ENCODE data around the gene ELOVL6.
"Not testable (repeated sequence)": the region's sequence is repeated elsewhere in the genome, so short reads cannot be mapped to it uniquely, and the experiment has no call there.

ELOVL6 gene

DNA sequence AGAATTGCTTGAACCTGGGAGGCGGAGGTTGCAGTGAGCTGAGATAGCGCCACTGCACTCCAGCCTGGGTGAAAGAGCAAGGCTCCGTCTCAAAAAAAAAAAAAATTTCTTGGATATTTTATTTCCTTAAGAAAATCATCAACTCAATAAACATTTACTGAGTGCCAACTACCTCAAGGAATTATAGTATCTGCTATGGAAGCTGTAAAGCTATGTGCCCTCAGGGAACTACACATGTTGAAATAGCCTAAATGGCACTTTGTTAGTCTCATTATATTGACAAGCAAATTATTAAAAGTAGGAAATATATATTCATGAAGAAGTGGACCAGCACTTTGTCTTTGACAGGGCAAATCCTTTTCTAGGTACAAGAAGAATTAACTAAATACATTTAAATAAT is 40.8 kb downstream of the ELOVL6 start:
- DNase-seq: no peak

DNA sequence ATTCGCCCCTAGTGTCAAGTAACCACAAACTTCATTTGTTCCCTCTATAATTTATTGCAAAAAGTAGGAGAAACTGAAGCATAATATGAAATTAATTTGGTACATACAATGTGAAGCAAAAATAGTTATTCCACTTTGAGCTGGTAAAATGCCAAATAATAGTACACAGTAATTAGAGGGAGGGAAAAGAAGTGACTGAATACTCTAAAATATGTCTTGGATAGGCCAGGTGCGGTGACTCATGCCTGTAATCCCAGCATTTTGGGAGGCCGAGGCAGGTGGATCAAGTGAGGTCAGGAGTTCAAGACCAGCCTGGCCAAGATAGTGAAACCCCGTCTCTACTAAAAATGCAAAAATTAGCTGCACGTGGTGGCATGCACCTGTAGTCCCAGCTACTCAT is 41.2 kb downstream of the ELOVL6 start:
- DNase-seq: not testable (repeated sequence)

DNA sequence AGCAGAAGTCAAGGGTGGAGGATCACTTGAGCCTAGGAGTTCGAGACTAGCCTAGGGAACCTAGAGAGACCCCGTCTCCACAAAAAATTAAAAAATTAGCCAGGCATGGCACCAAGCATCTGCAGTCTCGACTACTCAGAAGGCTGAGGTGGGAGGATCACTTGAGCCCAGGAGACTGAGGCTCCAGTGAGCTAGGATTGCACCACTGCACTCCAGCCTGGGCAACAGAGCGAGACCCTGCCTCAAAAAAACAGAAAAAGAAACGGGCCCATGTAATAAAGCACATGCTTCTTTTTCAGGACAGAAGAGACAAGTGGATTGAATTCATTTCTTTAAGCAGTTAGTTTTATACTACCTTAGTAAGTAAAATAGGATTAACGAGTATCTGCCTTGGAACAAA is 42.0 kb downstream of the ELOVL6 start:
- no peak for DNase-seq

DNA sequence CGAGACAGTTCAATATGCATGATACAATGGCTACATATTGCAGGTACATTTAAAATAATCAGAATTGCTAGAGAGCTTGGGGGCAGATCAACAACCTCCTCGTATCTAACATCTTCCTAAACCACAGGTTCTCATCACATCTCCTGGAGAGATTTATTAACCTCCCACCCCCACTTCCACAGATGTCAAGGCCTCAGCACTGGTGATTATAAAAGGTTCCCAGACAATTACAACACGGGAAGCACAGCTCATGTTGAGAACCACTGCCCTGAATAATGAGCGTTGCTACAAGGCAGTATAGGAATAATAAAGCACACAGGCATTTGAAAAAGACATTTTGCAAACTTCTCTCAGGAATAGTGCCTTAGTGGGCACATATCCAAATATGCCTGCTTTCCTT is 42.8 kb downstream of the ELOVL6 start:
- no peak for DNase-seq

DNA sequence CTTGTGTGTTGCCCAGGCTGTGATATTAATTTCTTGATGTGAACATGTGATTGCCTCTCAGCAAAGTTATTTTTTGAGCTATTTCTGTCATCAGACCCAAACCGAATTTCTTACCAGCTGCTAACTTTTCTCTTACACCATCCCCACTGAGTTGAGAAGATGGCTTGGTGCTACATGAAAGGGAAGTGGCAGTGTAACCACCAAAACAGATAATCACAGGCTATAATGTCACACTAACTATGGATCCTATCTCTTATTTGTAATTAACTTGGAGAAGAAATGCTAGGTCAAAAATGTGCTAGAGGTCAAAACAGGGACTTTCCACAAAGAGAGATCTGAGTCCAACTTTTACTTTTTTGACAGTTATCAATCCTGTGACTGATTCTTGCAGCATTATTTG is 43.8 kb downstream of the ELOVL6 start:
- DNase-seq: no peak

DNA sequence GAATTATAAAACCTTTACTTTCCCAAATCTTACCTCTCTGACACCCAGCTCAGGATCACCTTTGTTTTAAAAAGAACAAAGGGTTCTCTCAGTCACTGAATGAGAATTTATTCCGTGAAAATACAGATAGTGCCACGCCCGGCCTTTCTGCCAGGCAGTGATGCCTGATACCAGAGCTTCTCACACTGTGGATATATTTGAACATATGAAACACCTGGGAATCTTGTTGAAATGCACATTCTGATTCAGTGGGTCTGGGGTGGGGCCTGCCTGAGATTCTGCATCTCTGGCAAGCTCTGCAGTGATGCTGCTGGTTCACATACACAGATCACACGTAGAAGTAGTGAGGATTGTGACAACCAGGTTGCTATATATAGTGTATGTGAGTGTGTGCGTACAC is 46.0 kb downstream of the ELOVL6 start:
- no peak for DNase-seq

DNA sequence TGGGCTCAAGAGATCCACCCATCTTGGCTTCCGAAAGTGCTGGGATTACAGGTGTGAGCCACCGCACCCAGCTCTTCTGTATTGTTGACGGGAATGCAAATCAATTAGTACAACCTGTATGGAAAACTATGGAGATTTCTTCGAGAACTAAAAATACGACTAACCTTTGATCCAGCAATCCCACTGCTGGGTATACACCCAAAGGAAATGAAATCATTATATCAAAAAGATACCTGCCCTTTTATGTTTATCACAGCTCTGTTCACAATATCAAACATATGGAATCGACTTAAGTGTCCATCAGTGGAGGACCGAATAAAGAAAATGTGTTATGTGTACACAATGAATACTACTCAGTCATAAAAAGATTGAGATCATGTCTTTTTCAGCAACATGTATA is 49.3 kb downstream of the ELOVL6 start:
- no peak for DNase-seq

DNA sequence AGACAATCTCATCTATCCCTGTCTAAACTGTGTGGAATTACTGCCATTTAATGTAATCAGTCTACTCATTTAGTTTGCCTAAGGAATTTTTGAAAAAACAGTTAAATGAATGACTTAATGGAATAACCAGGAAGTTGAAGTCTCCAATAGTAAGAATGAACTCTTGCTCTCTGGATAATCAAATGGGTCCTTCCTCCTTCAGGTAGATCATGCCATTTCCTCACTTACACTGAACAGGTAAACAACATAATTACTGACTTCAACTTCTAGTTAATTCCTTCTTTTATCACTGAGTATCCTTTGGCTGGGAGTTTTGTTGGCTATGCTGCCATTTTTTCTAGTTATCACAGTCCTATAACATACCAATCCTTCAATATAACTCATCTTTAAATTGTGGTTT is 56.0 kb downstream of the ELOVL6 start:
- no peak for DNase-seq

DNA sequence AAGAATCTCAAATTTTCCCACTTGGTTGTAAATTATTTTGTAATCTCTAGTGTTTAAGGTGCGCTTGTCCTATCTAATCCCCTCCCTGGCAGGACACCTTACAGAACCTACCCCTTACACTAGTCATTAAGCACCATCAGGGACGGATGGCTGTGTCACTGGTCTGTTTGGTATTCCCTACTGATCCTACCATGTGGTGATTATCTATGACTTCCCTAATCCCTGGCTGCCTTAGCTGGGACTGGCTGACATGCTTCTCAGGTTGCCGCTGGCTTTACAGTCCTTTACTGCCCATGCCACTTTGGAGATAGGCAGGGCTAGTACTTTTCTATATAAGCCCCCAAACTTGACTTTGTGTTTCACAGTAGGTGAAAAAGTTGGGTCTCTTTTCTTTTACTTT is 58.6 kb downstream of the ELOVL6 start:
- no peak for DNase-seq

DNA sequence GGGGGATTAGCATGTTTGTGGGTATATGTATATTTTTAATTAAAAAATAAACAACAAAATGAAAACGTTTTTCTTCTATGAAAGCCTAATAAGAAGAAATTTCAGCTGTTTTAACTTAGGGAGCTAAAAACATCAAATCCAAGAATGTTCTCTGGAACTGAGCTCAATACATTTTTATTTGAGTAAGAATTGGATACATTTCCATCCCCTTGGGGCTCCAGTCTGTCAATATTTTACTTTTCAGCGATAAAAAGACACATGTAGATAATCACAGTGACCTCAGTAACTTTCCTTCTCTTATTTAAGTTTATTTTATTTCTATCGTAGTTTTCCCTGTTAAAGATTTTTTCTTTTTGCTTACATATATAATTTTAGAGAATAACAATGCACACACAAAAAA is 59.3 kb downstream of the ELOVL6 start:
- DNase-seq: no peak

DNA sequence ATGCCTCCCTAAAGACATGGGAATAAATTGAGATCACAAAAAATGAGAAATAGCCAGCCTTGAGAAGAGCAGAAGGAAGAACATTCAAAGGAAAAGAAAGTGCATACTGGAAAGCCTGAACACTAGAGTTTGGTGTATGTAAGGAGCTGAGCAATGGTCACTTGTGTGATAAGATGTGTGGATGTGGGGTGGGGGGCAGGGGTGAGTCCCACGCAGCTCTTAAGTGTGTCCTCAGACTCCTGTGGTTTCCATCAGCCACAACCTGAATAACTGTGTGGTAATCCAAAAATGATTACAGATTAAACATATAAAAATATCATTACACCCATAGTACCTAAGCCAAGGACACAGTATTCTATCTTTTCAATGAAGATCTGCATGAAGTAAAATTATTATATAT is 59.9 kb downstream of the ELOVL6 start:
- no peak for DNase-seq

DNA sequence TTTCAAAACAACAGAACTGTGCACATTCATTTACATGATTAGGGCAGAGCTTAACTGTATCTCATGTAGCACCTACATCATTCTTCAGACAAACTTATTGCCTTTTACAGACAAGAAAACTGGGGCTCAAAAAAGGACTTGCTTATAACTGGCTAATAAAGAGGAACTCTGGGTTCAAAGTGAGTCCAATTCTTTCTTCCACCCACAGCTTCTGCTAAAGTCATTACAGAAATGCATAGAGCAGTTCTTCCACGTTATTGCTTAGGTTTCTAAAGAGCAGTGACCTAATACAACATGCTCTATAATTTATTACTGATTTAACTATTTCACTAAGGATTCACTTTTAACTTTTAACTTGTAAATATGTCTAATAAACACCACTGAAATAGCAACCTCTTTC is 60.6 kb downstream of the ELOVL6 start:
- no peak for DNase-seq

DNA sequence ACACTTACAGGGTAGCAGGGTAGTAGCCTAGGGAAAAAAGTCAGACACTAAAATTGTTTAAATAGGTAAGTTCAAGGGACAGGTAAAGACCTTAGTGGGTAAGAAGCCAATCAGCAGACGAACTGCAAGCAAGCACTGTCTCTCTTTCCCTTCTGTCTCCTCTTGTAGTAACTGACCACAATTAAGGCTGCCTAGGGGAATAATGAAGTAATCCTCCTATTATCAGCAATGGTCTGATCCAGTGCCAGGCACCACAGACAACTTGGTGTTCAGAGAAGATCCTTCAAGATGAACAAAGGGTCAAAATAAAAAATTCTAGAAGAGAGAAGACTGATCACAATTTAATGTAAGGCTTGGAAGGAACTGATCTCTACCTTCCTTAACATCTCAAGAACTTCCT is 62.9 kb downstream of the ELOVL6 start:
- no peak for DNase-seq

DNA sequence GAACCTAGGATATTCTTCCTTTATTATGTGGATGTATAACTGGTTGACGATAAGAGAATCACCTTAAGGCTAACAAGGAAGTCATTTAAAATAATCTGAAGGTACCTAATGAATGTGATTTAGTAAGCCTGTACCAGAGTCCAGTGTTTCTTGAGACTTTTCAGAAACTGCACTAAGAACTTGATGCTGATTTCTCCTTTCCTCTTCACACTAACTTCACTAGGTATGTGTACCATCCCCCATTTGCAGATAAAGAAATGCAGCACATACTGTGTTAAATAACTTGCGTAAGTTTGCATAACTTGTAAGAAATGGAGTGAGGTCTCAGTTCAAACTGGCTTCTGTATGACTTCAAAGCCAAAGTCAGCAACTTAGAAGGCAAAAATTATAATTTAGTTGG is 63.3 kb downstream of the ELOVL6 start:
- DNase-seq: no peak

DNA sequence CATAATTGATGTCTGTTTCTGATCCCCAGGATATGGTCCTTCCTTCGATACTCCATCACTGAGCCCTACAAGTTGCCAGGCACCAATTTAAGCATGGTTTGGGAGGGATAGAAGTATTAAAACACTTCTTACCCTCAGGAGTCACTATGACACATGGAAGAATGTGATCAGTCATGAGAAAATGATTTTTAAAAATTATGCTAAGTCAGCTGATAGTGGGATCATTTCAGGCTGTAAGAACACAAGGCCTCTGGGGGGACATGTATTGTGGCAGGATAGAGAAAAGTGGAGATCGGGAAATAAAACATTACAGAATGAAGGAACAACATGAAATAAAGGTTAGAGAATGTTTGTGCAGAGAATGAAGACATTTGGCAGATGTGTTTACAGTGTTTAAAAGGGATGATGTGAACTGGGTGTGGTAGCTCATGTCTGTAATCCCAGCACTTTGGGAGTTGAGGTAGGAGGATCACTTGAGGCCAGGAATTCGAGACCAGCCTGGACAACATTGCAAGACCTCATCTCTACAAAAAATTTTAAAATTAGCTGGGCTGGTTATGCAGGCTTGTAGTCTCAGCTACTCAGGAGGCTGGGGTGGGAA is 64.0 kb downstream of the ELOVL6 start:
- DNase-seq: no peak

DNA sequence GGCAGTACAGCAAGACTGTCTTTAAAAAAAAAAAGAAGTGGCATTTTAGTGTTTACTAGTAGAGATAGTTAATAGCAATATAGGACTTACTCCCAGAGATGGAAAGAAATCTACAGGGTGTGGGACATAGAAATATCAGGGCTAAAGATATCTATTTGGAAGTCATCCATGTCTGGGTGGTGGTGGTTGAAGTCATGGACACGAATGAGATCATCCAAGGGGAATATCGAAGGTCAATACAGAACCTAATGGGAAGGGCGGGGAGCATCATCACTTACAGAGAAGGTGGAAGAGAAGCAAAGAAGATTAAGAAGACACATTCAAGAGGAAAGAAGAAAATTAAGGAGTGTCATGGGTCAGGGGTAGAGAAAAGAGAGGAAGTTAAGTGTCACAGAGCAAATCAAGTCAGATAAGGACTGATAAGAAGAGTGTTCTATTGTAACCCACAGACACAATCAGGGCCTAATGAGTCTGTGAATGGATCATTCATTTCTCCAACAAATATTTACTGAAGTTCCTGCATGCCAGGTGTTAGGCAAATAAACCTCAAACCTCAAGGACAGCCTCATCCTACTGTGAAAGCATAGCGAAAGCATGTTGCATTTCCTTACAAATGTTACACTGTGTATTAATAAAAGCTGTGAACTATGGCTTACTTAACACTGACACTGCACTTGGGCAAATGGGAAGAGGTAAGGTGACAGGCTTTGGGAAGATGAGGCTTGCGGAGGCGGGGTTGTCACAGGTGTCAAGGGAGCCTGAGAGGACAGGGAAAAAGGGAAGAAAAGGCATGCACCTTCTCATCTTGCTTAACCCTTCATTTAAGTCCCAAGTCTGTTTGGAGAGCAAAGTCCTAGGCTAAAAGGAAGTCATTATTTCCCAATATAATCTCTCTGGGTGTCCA is 65.3 kb downstream of the ELOVL6 start:
- DNase-seq: no peak

DNA sequence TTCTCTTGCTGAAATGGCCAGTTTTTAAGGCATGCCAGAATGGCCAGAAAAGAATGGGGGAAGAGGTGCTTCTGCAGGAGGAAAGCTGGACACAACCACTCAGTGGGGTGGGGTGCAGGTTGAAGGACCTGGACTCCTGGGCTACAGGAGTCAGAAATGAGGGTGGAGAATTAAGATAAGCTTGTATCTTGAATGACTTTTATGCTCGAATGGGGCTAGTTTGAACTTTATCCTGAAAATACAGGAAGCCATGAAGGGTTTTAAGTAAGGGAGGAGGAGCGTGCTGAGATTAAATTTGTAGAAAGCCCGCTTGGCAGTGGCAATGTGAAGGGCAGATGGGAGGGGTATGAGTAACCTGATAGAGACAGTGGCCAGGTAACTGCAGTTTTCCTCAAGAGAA is 66.5 kb downstream of the ELOVL6 start:
- DNase-seq: no peak

DNA sequence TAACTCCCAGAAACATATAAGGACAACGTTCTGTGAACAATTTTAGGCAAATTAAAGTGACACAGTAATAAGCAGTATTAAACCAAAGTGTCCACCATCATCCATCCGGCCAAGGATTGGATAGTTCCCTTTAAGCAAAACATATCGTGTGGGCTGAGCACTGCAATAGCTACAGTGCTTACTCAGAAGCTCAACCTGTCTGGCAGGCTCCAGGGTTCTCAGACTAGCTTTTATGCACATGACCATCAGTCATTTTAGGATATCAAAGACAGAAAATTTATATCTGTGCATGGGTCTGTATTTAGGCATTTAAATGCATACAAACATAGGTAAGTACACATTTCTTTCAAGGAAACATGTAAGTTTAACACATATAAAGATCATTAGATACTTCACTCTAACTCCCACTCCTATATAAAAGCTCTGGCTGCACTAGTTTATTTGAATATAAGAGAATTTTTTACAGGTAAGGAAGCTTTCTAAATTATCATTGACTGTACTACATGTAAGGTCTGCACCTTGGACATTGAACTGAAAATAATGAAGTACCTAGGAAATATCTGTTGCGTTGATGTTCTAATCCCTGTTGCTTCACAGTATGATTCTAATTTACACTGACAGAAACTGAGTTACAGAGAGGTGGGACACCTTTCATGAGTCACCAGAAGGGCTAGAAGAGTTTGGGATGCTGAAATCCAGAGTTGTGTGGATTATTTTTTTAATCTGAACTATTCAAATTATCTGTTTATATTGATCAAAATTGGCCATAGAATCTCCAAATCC is 67.6 kb downstream of the ELOVL6 start:
- no peak for DNase-seq

DNA sequence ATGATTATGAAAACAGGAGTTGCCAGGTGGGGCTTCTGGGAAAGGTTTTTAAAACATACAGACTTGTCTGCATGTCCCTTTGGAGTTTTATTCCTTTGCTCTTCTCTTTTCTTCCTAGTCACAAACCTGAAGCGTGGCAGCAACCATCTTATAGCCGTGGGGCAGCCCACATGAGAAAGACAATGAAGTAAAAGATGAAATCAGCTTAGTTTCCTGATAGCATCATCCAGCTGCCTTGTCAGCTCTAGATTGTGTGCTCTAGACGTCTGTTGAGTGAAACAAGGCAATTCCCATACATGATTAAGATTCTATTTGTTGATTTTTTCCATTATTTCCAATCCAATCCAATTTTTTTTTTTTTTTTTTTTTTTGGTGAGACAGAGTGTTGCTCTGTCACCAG is 68.9 kb downstream of the ELOVL6 start:
- no peak for DNase-seq

DNA sequence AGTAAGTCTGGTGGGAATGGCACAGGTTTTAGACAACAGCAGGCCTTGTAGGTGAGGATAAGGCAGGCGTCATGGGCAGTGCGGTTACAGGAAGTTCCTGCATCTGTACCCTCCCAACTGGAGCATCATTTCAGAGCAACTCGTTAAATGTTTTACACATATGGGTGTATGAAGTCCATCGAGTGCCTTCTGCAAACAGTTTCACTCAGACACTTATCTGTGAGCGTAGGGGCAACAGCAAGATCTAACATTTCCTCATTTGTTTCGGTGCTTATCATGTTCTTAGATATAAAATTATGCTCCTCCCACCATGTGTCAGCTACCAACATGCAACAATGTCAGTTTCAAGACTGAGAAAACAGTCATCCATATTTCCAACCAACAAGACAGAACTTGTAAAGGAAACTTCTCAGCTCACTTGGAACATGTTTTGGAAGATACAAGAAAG is 69.9 kb downstream of the ELOVL6 start:
- no peak for DNase-seq

DNA sequence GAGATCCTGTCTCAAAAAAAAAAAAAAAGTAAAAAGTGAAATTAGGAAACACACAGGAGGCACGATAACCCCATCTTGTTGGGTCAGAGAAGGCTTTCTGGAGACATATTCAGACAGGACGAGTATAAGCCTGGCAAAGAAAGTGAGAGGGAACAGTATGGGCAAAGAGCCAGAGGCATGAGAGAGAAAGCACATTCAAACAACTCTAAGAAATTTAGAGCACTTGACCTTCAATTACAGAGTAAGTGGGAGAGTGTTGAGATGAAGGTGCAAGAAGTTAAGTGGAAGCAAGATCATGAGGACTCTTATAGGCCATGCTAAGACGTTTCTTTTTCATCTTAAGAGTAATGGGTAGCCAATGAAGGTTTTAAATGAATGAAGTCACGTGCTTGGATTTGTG is 70.4 kb downstream of the ELOVL6 start:
- DNase-seq: no peak

DNA sequence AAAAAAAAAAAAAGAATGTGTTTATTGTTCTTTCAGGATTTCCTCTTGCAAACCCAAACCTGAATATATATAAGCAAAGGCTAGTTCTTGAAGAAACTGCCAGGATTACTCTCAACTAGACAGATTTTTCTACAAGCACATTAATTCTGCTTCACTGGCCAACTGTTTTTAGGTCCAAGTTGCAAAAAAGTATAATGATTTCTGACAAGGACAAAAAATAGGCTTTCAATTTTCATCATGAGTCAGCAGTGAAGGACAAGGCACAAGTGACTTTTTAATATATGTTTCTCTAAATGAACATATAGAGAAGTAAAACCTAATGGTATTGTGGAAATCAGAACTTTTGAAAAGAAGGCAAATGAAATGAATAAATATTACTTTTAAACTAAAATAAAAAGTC is 73.7 kb downstream of the ELOVL6 start:
- DNase-seq: no peak

DNA sequence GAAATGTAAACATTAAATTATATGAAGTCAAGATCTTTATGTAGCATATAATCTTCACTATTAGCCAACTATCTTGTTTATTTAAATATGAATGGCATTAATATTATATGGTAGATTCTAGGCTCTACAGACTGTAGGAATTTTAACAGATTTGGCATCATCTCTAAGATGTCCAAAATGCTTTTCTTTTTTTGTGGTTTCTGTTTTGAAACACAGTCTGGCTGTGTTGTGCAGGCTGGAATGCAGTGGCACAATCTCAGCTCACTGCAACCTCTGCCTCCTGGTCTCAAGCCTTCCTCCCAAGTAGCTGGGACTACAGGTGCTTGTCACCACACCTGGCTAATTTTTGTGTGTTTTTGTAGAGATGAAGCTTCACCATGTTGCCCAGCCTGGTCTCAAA is 76.2 kb downstream of the ELOVL6 start:
- DNase-seq: no peak

DNA sequence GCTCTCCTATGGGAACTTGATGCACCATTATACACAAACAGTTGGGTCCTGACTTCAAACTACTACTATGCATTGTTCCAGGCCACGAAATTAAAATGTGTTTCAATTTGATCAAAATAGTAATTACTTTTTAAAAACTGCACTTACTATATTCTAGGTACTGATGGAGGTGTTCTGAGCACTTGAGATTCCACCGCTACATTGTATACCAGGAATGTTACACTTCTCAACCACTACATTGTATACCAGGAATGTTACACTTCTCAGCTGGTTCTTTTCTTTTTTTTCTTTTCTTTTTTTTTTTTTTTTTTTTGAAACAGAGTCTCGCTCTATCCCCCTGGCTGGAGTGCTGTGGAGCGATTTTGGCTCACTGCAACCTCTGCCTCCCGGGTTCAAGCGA is 77.9 kb downstream of the ELOVL6 start:
- DNase-seq: no peak

Measured in activated T-cell treated with anti-CD3 and anti-CD28 coated beads, Interleukin-2, amount 50 U/mL, for 1 hour (primary cell).